NCI-H2081 treated with DMSO at 0.1 percent for 48 hours (cell line): ENCODE results near the gene CCDC178.
"Not testable (repeated sequence)": the region's sequence is repeated elsewhere in the genome, so short reads cannot be mapped to it uniquely, and the experiment has no call there.

Experiments used
- DNase-seq: peaks from one replicate; lab custom pipeline; 2025; lab: John Stamatoyannopoulos, UW

CCDC178 gene, protein sequence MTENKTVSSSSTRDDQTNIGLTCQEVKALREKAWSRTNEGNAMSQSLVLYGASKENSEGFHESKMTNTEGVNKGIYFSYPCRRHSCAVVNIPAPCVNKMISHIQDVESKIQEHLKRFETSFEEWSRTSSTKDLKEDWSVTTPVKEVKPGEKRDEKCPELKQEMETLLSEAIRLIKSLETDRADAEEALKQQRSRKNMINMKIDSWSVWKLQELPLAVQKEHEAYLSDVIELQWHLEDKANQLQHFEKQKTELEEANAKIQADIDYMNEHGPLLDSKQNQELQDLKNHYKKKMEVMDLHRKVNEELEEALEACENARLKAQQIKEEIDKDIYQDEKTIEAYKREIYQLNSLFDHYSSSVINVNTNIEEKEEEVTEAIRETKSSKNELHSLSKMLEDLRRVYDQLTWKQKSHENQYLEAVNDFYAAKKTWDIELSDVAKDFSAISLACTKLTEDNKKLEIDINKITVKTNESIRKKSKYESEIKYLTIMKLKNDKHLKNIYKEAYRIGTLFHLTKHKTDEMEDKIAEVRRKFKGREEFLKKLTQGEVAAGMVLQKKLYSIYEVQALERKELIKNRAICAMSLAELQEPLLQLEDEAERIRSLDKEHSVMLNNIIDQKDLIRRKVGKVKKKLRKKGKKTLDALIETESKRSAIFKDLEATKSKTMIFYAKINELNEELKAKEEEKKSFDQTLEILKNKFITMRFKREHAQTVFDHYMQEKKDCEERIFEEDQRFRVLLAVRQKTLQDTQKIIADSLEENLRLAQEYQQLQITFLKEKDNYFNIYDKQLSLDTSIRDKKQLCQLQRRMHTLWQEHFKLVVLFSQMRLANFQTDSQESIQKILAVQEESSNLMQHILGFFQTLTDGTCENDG

DNA sequence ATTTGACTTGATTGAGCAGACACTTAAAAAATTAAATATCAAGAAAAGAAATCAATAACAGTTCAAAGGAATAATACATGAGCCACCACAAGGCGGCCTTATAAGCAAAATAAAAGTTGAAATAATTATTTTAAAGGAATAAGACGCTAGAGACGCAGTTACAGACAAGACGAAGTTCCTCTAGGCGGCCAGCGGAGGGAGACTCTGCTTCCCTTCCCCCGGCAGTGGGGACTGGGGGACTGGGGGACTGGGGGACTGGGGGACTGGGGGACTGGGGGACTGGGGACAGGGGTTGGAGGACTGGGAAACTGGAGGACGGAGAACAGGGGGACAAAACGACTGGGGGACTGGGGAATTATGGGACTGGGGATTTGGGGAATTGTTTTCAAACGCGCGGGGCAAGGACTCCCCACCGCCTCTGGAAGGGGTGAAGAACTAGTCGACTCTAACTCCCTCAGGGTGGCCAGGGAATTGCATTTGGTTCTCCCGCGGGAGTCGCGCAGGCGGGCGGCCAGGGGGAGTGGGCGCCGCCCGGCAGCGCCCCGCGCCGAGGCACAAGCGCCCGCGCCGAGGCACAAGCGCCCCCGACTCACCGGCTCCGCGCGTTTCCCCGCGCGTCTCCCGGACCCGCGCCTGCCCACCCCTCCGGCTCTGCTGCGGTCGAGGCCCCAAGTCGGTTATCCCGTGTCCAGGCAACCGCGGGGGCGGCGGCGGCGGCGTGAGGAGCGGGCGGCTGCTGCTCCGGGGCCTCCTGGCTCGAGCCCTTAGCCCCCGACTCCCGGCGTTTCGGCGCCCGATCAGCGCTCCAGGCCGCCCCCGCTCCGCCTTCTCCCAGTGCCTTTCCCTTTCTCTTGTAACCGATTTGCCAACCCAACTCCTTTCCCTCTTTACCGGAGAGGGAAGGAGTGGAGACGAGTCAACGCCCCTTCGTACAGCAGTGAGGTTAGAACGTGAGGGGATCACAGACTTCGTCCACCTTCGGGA, at the start of gene CCDC178:
Gene CCDC178 (minus strand): TSS at position 662 of the 984 bp plus-strand sequence. CDS start 28,633 bp downstream, outside the sequence.
- peak; percentile 49 for DNase-seq

DNA sequence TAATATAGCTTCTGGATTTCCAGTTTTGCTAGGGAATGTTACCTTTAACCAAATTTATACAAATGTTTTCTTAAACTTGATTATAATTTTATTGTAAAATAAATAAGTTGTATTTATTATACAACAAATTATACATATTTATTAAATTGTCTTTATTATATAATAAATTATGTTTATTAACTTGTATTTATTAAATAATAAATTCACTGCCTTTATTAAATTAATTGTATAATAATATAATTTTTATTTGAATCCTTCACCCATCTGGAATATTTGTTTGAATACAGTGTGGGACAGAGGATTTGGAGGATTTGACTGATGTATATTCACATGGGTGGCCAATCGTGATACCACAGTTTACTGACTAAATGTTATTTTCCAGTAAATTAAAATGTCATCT, 43.4 kb upstream of the CCDC178 start:
- DNase-seq, result no peak

DNA sequence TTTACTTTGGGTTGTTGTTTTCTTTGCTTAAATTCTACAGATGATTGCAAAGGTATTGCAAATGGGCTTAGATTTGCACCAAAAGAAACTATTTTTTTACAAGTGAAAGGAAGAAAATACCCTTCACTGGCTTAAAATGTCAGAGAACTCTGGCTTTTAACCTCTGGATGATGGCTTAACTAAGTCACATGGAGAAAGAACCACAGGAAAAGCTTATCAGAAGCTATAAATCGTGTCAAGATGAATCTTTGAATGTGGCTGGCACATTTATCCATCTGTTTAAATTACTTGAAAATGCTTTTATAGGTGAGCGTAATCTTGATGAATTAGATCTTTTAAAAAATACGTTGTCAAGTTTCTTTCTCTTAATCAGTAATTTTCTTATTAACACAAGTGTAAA, 32.0 kb upstream of the CCDC178 start:
- no peak for DNase-seq

DNA sequence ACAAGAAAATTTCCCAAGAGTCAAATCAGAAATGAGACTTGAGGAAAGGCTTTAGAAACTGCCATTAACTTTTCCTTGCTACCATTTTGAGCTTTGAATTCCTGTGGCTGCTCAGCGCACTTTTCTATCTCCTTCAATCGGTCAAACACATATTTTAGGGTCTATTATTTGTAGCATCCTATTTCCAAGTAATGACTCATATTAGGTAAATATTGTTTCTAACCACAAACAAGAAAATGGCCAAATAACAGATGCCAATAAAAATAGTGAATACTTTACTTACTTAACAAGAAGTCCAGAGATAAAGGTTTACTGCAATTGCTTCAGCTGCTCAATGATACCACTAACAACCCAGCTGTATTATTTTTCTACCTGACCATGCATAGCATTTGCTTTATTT, 29.7 kb upstream of the CCDC178 start:
- no peak for DNase-seq

DNA sequence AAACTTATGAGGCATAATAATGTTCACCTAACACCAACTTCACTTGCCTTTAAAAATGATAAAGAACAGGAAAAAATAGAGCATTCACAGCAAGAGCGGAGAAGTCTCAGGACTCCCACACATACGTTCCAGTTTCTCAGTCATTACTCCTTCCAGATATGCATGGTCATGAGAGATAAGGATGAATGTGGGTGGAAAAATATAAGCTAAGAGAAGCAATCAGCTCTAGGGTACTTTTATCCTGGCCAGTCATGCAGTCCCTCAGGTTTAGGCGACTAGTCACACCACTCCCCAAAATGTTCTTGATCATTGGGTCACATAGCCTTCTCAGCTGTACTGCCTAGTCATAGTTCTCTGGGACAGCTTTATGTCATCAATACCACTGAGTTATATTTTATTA, 29.2 kb upstream of the CCDC178 start:
- no peak for DNase-seq

DNA sequence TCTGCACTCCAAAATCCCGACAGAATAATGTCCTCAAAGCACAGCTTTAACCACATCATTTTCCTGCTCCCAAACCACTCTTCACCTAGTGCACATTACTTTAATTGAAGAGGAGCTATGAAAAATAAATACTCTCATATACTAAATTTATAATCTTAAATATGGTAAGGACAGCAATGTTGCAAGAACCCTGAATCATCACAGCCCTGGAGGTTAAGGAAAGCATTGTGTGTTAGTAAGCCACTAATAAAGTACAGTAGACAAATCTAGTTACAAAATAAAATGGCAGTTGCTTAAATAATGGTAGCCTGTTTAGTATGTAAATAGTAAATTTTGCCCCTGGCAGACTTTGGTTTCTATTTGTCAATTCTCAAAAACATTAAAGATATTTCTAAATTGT, 27.0 kb upstream of the CCDC178 start:
- DNase-seq, result no peak

DNA sequence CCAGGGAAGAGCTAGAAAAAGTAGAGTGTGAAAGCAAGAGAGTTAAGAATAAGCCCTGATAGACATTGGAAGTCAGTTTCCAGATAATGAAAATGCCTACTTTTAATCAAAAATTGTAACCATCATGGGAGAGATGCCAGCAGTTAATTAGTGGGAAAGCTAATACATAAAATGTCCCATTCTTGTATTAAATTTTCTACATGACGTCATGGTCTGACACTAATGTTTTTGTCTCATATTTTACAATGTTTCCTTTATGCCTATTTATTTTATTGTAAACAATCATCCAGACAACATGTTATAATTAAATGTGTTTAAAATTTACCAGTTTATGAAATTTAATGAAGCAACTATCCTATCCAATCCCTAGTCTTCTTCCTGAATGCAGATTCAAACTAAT, 26.3 kb upstream of the CCDC178 start:
- DNase-seq, result no peak

DNA sequence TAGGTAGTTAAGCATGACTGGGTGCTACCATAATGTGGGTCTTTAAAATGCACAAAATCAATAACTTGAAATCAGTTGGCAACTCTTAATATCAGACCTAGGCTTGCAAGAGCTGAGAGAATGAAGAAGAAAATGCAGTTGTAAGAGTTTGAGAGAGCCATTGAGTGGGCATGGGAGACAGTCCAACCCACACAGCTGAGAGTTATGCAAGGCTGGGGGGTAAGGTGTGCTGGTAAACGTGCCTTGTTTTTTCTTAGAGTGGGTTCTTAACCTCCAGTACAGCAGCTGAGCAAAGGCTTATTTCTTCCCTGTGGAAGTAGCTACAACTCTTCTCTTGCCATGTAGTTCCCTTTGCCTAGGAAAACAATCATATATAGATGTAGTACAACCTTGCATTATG, 20.2 kb upstream of the CCDC178 start:
- DNase-seq, result no peak

DNA sequence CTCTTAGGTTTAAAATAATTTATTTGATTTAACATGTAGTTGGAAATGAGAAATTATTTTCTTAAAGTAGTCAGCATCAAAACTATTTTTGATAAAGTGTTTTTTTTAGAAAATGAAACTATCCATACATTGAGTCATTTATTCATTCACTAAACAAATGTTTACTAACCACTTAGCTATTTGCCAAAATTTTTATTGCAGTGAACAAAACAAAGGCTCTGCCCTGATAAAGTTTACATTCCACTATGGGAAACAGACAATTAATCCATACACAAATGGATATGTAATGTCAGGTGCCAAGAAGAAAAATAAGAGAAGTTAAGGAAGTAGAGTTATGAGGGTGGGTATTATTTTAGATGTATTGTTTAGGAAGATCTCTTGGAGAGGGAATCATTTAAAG, 19.1 kb upstream of the CCDC178 start:
- no peak for DNase-seq

DNA sequence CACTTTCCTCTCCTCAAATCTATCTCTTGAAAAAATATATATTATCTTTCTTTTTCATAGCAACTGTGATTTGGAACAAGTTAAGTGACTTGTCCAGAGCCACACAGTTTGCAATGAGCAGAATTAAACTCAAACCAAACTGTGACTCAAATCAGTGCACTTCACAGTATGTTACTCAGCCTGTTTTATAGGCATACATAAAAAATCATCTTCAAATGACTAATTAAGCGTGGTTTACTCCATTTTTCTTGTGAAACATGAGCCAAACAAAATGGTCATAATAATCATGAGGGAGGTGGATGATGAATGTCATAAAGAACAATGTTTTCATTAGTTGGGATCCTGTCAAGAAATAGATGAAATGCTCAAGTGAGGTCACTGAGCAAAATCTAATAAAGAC, 6.1 kb upstream of the CCDC178 start:
- DNase-seq, result no peak

DNA sequence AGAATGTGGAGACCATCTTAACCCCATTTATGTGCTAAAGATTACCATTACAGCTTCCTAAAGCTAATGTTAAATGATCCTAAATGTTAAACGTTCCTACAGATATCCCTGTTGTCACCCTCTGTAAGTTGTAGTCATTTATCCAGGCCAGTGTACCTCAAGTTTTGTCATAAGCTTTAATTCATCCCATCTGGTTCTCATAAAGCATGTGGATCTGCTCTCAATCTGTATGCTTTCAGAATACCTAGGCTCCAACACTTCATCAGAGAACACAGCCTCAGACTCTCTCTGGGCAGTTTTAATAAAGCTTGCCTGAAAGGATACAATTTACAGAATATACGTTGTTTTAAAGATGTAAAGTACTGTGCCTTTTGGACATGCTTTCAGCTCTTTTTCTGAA, 4.2 kb upstream of the CCDC178 start:
- DNase-seq, result no peak

DNA sequence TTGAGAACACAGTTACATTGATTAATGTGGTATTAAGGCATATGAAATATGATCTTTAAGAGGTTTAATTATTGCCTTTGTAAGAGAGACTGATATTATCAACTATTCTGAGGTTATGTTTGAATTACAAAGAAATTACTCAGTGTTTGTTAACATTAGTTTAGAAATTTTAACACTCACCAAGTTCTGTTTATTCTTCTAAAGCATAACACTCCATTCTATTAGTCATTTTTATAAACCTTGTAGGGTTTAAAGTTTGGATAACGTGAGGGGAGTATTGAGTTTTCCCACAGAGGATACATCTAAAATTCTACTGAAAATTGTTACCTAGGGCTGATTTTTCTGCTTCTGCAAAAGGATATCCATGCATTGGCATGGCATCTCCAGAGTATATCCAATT, 7.7 kb downstream of the CCDC178 start:
- no peak for DNase-seq

DNA sequence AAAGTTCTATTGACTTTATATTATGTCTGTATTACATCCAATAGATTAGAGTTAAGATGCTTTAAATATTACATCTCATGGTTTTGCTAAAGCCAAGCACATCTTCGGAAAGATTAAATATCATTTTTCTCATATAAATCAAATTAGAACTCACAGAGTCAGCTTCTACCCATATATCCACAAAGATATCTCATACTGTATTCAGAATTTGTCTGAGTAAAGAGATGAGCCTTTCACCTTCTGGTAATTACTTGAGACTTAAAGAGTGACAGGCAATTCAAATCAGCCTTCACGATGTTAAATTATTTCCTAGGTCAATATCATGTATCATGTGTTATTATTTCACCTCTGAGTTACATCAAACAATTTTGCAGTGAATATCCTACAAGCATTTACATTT, 13.0 kb downstream of the CCDC178 start:
- DNase-seq, result no peak

DNA sequence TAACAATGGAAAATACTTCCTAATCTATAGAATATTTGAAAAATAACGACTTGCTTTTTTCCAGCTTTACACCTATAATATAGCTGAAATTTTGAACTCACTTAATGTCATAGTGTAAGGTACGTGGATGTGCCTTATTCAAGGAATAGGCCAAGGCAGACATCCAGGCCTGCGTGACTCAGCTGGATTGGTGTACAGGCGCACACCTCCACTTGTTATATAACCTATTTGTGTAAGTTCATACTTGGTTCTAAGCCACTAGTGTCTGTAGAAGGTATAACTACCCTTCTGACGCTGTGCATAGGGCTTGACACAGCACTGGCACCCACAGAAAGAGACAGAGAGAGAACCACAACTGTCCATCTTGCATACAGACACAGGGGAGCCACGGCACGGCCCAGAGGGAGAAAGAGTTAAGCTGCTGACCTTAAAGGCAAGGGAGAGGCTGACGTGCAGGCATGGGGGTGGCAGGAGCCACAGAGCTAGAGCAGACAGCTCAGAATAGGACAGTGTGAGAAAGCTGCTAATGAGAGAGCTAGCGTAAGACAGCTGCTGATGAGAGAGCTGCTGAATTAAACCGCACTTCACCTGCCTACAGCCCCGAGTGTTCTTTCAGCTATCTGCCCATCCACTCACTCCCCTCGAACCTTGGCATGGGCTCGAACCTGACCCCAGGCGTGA, 16.1 kb downstream of the CCDC178 start:
- DNase-seq, result no peak

DNA sequence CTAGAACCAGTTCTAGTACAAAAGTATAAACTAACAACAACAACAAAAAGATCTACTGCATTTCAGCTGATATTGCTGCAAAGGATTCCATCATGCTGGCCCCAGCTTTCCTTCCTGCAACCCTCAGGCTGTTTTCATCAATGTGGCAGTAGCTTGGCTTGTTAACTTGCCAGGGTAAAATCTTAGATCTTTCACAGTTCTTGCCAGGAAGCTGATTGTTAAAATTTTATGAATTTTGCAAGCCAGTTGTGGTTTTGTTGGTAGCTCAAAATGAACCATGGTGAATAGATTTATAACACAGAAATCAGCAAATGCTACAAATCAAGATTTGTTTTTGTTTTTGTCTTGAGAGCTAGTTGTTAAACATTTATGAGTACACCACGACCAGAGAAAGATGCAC, 19.3 kb downstream of the CCDC178 start:
- no peak for DNase-seq

DNA sequence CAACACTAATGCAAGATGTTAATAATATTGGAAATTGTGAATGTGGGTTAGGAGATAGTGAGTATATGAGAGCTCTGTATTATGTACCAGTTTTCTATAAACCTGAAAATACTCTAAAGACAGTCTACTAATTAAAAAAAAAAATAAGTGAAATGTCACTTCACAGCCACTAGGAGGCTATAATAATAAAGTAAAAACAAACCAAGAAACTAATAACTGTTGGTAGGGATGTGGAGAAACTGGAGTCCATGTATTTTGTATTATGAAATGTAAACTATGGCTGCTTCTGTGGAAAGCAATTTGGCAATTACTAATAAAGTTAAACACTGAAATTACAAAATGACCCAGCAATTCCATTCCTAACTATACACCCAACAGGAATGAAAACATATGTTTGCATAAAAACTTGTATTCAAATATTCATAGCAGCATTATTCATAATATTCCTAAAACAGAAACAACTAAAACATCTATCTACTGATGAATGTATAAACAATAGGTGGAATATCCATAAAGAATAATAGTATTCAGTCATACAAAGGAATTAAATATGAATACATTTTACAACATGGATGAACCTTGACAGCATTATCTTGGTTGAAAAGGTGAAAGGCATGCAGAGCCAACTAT, 36.2 kb downstream of the CCDC178 start:
- DNase-seq, result no peak

DNA sequence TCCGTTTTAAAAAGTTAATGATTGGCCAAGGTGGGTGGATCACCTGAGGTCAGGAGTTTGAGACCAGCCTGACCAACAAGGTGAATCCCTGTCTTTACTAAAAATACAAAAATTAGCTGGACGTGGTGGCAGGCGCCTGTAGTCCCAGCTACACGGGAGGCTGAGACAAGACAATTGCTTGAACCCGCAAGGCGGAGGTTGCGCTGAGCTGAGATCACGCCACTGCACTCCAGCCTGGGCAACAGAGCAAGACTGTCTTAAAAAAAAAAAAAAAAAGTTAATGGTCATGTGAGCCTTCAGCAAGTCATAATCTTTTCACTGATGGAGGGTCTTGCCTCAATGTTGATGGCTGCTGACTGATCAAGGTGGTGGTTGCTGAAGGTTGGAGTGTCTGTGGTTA, 41.6 kb downstream of the CCDC178 start:
- not testable (repeated sequence) for DNase-seq

DNA sequence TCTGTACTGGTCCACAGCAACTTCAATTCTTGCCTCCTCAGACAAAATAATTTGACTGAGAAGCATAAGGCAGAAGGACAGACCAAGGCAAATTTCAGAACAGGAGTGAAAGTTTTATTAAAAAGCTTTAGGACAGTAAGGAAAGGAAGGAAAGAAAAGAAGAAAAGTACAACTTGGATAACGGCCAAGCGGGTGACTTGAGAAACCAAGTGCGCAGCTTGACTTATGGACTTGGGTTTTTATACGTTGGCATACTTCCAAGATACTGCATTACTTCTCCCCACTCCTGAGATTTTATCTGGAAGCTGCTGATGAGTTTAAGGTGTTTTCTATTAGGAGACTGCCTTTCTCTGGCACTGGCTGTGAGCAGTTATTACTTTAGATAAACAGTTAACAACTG, 64.7 kb downstream of the CCDC178 start:
- DNase-seq, result no peak

DNA sequence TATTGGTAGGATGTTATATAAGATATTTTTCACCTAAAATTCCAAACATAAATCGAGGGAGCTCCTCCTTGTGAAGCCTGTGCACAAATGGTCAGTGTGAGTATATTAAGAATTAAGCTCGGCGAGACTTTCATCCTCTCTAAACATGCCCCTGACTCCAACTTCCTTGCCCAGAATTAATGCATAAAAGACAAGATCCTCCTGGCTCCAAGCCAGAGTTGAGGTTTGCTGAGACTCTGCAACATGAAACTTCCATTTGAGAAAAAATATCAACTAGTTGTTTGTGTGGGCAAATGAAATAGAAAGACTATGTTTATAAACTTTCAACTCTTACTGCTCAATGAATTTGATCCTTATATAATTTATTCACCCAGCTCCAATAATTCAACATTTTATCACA, 68.1 kb downstream of the CCDC178 start:
- DNase-seq, result no peak

DNA sequence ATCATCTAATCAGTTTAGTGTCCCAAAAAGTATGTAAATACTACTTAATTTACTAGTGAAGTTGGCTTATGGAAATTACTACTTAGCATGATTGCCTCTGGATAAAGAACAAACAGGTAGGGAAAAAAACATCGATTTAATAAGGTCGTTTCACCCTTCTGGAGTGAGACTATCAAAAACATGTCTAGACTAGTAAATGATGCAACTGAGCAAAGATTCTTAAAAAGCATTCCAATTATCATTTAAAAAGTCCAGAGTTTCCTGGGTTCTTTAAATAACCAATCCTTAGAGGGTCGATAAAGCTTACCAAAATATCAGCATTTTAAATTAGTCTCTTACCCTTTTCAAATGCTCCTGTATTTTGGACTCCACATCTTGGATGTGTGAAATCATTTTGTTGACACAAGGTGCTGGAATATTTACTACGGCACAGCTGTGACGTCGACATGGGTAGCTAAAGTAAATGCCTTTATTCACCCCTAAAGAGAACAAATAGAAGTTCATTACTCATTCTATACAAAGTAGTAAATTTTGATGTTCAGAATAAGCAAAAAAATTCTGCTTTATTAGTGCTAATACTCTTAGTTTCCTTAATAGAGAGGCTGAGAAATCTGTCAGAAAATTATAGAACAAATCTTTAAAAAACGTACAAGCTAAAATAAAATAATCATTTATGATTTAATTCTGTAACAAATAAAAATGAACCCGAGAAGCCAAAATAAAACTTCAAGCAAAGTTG, 70.6 kb downstream of the CCDC178 start:
- no peak for DNase-seq
